CD4-positive, alpha-beta memory T cell (primary cell): ENCODE data around the gene HIPK4. TPM values are rescaled to one million over a fixed set of nuclear protein-coding genes. Genes with fewer than 3 reads are reported as not detected.

Experiments used
- CTCF ChIA-PET: fragments of 350-600 bp; sonication (Branson Sonifier 250); formaldehyde crosslinking; loops from one replicate; lab custom pipeline; 2021; ENCODE audit warnings: inconsistent platforms; ENCODE audit not compliant: partially characterized antibody; lab: Charles Lee
- POLR2A ChIA-PET: fragments of 350-600 bp; sonication (Branson Sonifier 250); formaldehyde crosslinking; loops from one replicate; lab custom pipeline; 2021; ENCODE audit not compliant: partially characterized antibody; lab: Charles Lee
- DNase-seq, 5 donors: peaks; one replicate each; pipeline versions ENCODE4 v3.0.0 to v3.0.0-alpha.2; 2020 to 2022; ENCODE audit warnings: mixed read lengths in 1 of 5
- H3K27ac ChIP-seq: one replicate; pipeline ENCODE4 v1.7.0; 2013; ENCODE audit warnings: low read depth, low read length
- H3K27me3 ChIP-seq: 2 replicates; pipeline ENCODE4 v1.7.0; 2013; ENCODE audit warnings: mild to moderate bottlenecking, low read length, moderate library complexity; ENCODE audit not compliant: insufficient read depth
- H3K36me3 ChIP-seq: 2 replicates; pipeline ENCODE4 v1.7.0; 2013; ENCODE audit warnings: mild to moderate bottlenecking, low read length, moderate library complexity; ENCODE audit not compliant: insufficient read depth
- H3K4me1 ChIP-seq: 2 replicates; pipeline ENCODE4 v1.7.0; 2013; ENCODE audit warnings: mild to moderate bottlenecking, low read length, moderate library complexity; ENCODE audit not compliant: insufficient read depth
- H3K4me3 ChIP-seq, 2 donors: one replicate each; pipeline ENCODE4 v1.7.0; 2013; ENCODE audit warnings: low read length in 2 of 2, mild to moderate bottlenecking in 1 of 2
- H3K9me3 ChIP-seq, 2 donors: one replicate each; pipeline ENCODE4 v1.7.0; 2013; ENCODE audit warnings: low read length in 2 of 2, control low read depth in 1 of 2; ENCODE audit not compliant: control insufficient read depth in 1 of 2
- H3K27ac Mint-ChIP-seq, 7 donors: one replicate each; pipeline ENCODE4 v1.8.0; 2020 to 2021; ENCODE audit warnings: mixed read lengths in 7 of 7, mild to moderate bottlenecking in 6 of 7, inconsistent platforms in 3 of 7, moderate library complexity in 3 of 7
- H3K27me3 Mint-ChIP-seq, 2 donors: one replicate each; pipeline ENCODE4 v1.8.0; 2020 to 2021; ENCODE audit warnings: mixed read lengths in 2 of 2
- H3K36me3 Mint-ChIP-seq, 2 donors: one replicate each; pipeline ENCODE4 v1.8.0; 2020 to 2021; ENCODE audit warnings: mixed read lengths in 2 of 2, inconsistent platforms in 1 of 2, mild to moderate bottlenecking in 1 of 2
- H3K4me1 Mint-ChIP-seq, 4 donors: one replicate each; pipeline ENCODE4 v1.8.0; 2020 to 2021; ENCODE audit warnings: mixed read lengths in 4 of 4, mild to moderate bottlenecking in 1 of 4
- H3K4me3 Mint-ChIP-seq, 8 donors: one replicate each; pipeline ENCODE4 v1.8.0; 2020 to 2021; ENCODE audit warnings: mixed read lengths in 8 of 8, mild to moderate bottlenecking in 7 of 8, moderate library complexity in 6 of 8, inconsistent platforms in 3 of 8
- H3K9me3 Mint-ChIP-seq, 8 donors: one replicate each; pipeline ENCODE4 v1.8.0; 2020 to 2021; ENCODE audit warnings: mixed read lengths in 8 of 8, mild to moderate bottlenecking in 5 of 8, inconsistent platforms in 3 of 8, moderate library complexity in 1 of 8
- intact Hi-C: fragments of 100-400 bp; cut with micrococcal nuclease; formaldehyde crosslinking; loops from one replicate; pipeline ENCODE4 v1.15.1; 2023
- polyA plus RNA-seq, 2 donors: library from polyadenylated mRNA; unstranded; fragments of 300-500 nt; fragmentation: Illumina TruSeq; gene quantifications; one replicate each; pipeline ENCODE4 v1.2.3, GENCODE V29; 2021
- total RNA-seq, 2 experiments: library from RNA; stranded (reverse); gene quantifications; one replicate each; pipeline ENCODE4 v1.2.3, GENCODE V29; 2021

The HIPK4 gene
- total and polyA plus RNA-seq, 4 experiments from 2014 or later = not detected

DNA sequence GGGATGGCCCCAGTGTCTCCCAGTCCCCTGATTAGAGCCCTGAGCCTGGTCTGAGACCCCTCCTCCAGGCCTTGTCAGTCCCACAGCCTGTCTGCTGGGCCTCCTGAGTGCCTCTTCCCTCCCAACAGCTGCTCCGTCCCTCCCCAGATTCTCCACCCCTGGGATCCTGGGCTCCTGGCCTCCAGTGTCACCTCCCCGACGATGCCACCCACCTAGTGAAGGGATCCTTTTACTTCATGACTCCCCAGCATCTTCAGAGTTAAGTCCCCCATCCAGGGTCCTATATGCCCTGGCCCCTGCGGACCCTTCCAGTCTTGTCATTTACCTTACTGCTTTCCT lies 27.6 kb upstream of the HIPK4 start:
- intact Hi-C loops = no loop called here
- peak overlapping the region in 3 of 7 donors; percentile 4 to 70 (median 49) for H3K27ac Mint-ChIP-seq
- H3K36me3 ChIP-seq = no peaks in the 10 kb centered on the region
- H3K36me3 Mint-ChIP-seq = peaks cover 0 to 5% of the 10 kb centered on the region in 2 donors
- H3K27ac ChIP-seq = no peak overlapping the region
- peaks cover 11 to 33% (median 26%) of the 10 kb centered on the region in 4 donors for H3K4me1 Mint-ChIP-seq
- no peaks in the 10 kb centered on the region for H3K9me3 Mint-ChIP-seq
- H3K4me1 ChIP-seq = peaks cover 21% of the 10 kb centered on the region
- ChIA-PET POLR2A (no interaction called here), CTCF (interaction anchor here (0.6 to 1.0 kb wide), 2 partner anchors 44 to 47 kb away, joined by 3 read pairs; no protein-coding TSS in a partner anchor)
- H3K27me3 Mint-ChIP-seq = no peaks in the 10 kb centered on the region
- H3K4me3 Mint-ChIP-seq = peak overlapping the region in 2 of 8 donors; percentile 23 to 73
- no peaks in the 10 kb centered on the region for H3K27me3 ChIP-seq
- DNase-seq = no peak
- no peak overlapping the region for H3K4me3 ChIP-seq
- no peaks in the 10 kb centered on the region for H3K9me3 ChIP-seq

DNA sequence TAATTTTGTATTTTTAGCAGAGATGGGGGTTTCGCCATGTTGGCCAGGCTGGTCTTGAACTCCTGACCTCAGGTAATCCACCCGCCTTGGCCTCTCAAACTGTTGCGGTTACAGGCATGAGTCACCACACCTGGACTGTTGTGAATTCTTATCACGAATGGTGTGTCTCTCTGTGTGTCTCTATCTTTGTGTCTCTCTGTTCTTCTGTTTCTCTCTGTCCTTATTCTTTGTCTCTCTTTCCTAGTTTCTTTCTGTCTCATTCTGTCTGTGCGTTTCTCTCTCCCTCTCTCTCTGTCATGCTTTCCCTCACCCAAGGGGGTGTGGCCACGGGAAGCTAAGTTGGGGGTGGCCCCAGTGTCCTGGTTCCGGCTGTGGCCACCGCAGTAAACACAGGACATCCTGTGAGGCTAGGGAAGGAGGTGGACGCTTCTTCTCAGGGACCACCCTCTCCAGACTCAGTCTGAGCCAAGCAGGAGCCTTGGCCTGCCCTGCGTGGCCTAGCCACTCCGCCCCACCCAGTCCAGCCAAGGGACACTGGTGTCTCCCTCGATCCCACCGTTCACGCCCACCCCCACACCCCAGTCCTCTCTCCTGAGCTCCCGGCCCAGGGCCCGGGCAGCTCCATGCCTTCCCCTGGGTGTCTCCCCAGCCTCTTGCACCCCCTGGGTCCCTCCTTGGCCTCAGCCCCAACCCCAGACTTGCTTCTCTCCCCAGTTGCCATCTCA lies 27.1 kb upstream of the HIPK4 start:
- intact Hi-C loops = no loop called here
- peaks cover 0 to 5% of the 10 kb centered on the region in 2 donors for H3K36me3 Mint-ChIP-seq
- H3K4me3 Mint-ChIP-seq = peak overlapping the region in 4 of 8 donors; percentile 12 to 73 (median 26)

DNA sequence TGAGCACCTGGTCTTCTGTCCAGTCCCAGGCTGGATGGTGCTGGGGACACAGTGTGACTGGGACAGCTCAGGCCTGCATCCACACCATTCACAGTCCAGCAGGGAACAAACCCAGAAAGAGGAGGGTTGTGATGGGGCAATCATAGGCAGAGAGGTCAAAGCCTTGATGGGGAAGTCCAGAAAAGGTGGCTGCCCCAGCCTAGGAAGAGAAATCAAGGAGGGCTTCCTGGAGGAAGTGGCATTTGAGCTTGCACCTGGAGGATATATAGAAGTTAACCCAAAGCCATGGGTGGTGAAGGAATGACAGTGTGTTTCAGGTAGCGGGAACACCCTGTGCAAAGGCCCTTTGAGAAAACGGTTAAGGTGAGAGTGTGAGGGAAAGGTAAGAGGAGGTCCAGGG lies 25.8 kb upstream of the HIPK4 start:
- ChIA-PET CTCF (interaction anchor here (0.6 to 1.1 kb wide), 2 partner anchors 9 to 10 kb away, joined by 3 read pairs; partner anchors contain the start of gene SERTAD1), POLR2A (interaction anchor here (1.4 kb wide), 1 partner anchor 27 kb away, joined by 3 read pairs; no protein-coding TSS in a partner anchor)
- no peak for DNase-seq
- Histone ChIP-seq H3K27ac (no peak overlapping the region), H3K9me3 (no peaks in the 10 kb centered on the region), H3K4me1 (peaks cover 8% of the 10 kb centered on the region), H3K4me3 (no peak overlapping the region), H3K27me3 (no peaks in the 10 kb centered on the region), H3K36me3 (no peaks in the 10 kb centered on the region)
- Mint-ChIP-seq H3K27me3 (no peaks in the 10 kb centered on the region), H3K36me3 (peaks cover 0 to 2% of the 10 kb centered on the region in 2 donors), H3K27ac (peak overlapping the region in 4 of 7 donors; percentile 17 to 84 (median 59)), H3K9me3 (no peaks in the 10 kb centered on the region), H3K4me3 (no peak overlapping the region), H3K4me1 (peaks cover 8 to 25% (median 19%) of the 10 kb centered on the region in 4 donors)
- intact Hi-C loops = no loop called here

More for the DNA sequence above, 27.1 kb upstream of the HIPK4 start:
- H3K9me3 ChIP-seq = no peaks in the 10 kb centered on the region
- Mint-ChIP-seq H3K4me1 (peaks cover 9 to 28% (median 22%) of the 10 kb centered on the region in 4 donors), H3K9me3 (no peaks in the 10 kb centered on the region), H3K27me3 (no peaks in the 10 kb centered on the region), H3K27ac (peak overlapping the region in 5 of 7 donors; percentile 14 to 85 (median 50))
- no peaks in the 10 kb centered on the region for H3K27me3 ChIP-seq
- POLR2A ChIA-PET = no interaction called here
- H3K4me3 ChIP-seq = no peak overlapping the region
- peaks cover 16% of the 10 kb centered on the region for H3K4me1 ChIP-seq
- CTCF ChIA-PET = interaction anchor here (1.0 to 1.1 kb wide), 3 partner anchors 9 to 48 kb away, joined by 3 read pairs; partner anchors contain the start of gene SERTAD1
- no peak for DNase-seq
- no peak overlapping the region for H3K27ac ChIP-seq
- H3K36me3 ChIP-seq = no peaks in the 10 kb centered on the region

DNA sequence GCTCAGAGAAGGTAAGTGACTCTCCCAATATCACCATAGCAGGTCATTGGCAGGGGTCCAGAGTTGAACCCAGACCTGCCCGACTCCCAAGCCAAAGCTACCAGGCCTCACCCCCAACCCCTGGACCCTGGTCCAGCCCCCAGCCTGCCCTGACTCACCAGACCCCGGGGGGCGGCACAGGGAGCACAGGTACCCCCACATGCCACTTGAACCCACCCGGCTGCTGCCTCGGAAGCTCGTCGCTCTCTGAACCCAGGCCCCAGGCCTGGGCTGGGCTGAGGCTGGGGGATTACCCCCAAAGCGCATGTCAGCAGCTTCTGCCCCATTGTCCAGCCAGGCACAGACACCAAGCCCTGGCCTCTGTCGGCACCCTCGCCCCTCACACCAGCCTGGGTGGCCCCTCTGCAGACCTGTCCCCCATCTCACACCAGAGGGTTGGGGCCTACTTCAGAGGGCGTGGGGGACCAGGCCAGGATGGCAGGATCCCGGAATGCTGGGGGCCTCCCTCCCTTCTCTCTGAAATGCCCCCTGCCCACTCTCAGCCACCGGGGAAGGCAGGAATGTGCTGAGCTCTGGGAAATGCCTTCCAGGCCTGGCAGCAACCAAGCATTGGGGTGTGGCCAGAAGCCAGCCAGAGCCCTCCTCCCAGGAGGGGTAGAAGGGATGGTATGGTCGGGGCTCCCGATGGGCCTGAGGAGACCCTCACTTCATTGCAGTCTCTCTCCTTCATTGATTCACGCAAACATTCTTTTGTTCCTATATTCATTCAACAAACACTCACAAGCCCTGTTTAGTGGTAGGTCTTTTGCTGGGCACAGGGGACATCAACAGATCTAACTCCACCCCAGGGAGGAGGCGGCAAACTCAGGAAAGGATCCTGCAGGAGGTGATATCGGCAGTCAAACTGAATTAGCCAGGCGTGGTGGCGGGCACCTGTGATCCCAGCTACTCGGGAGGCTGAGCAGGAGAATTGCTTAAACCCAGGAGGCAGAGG lies 24.9 kb upstream of the HIPK4 start:
- H3K27ac Mint-ChIP-seq = peak overlapping the region in 1 of 7 donors; percentile 48
- Histone ChIP-seq H3K4me3 (no peak overlapping the region), H3K4me1 (peaks cover 8% of the 10 kb centered on the region), H3K36me3 (no peaks in the 10 kb centered on the region), H3K27ac (no peak overlapping the region), H3K27me3 (no peaks in the 10 kb centered on the region), H3K9me3 (no peaks in the 10 kb centered on the region)
- peaks cover 0 to 2% of the 10 kb centered on the region in 2 donors for H3K36me3 Mint-ChIP-seq
- peaks cover 7 to 23% (median 18%) of the 10 kb centered on the region in 4 donors for H3K4me1 Mint-ChIP-seq
- no peaks in the 10 kb centered on the region for H3K27me3 Mint-ChIP-seq
- intact Hi-C loops = no loop called here
- no peaks in the 10 kb centered on the region for H3K9me3 Mint-ChIP-seq
- CTCF ChIA-PET = interaction anchor here (0.6 kb wide), 1 partner anchor 8 kb away, joined by 3 read pairs; no protein-coding TSS in a partner anchor
- no peak overlapping the region for H3K4me3 Mint-ChIP-seq
- POLR2A ChIA-PET = interaction anchor here (0.6 to 1.4 kb wide), 2 partner anchors 28 to 947 kb away, joined by 3 read pairs; no protein-coding TSS in a partner anchor
- DNase-seq = no peak

DNA sequence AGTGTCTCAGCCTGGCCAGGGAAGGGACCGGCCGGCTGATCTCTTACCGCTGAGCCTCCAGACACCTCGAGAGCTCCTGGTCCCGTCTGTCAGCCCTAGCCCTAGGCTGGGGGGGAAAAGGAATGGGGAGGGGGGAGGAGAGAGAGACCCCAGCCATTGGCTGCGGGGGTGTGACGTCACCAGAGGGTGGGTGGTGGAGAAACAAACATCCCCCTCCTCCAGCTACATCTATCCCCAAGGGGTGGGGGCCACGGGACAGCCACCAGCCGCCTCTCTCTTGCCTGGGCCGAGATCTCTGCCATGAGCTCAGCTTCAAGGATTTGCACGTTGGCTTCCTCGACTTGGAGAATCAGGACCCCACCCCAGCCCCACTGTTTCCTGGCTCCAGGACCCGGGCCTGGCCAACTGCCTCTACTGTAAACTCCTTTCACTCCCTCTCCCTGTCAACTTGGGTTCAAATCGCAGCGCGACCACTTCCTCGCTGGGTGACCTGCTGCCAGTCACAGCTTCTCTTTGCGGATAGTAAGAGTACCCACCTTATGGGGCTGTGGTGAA lies 23.4 kb upstream of the HIPK4 start, which contains the start of gene PRX:
Gene PRX (minus strand): TSS at position 88 of the 555 bp plus-strand sequence. CDS start 5,446 bp downstream, outside the sequence.
- POLR2A ChIA-PET = interaction anchor here (1.0 to 2.1 kb wide), 2 partner anchors 10 to 13 kb away, joined by 4 to 6 read pairs; partner anchors contain the start of gene SERTAD1
- Mint-ChIP-seq H3K9me3 (no peaks in the 10 kb centered on the region), H3K4me3 (no peak within 1 kb of the TSS), H3K4me1 (peaks cover 4 to 19% (median 13%) of the 10 kb centered on the region in 4 donors), H3K27ac (no peak within 1 kb of the TSS), H3K27me3 (no peaks in the 10 kb centered on the region), H3K36me3 (no peaks in the 10 kb centered on the region)
- peaks cover 9% of the 10 kb centered on the region for H3K4me1 ChIP-seq
- no peaks in the 10 kb centered on the region for H3K36me3 ChIP-seq
- intact Hi-C loops = no loop called here
- DNase-seq = no peak
- H3K4me3 ChIP-seq = no peak within 1 kb of the TSS
- CTCF ChIA-PET = no interaction called here
- no peaks in the 10 kb centered on the region for H3K9me3 ChIP-seq
- H3K27me3 ChIP-seq = no peaks in the 10 kb centered on the region
- no peak within 1 kb of the TSS for H3K27ac ChIP-seq

DNA sequence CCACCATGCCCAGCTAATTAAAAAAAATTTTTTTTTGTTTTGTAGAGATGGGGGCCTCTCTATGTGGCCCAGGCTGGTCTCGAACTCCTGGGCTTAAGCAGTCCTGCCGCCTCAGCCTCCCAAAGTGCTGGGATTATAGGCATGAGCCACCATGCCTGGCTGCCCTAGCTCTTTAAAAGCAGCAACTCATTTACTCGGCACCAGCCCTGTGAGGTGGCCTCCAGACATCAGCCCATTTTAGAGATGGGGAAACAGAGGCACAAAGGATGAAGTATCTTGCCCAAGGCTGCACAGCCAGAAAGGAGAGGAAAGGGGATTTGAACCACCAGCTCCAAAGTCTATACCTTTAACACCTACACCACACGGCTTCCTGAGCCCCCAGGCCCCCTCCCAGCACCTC lies 22.9 kb upstream of the HIPK4 start:
- H3K4me1 Mint-ChIP-seq = peaks cover 4 to 23% (median 15%) of the 10 kb centered on the region in 4 donors
- ChIA-PET POLR2A (interaction anchor here (0.7 to 2.1 kb wide), 7 partner anchors 8 to 53 kb away, joined by 3 to 6 read pairs (median 4); partner anchors contain the start of genes BLVRB, SERTAD1 and SERTAD3), CTCF (interaction anchor here (0.9 kb wide), 1 partner anchor 8 kb away, joined by 3 read pairs; no protein-coding TSS in a partner anchor)
- H3K4me3 Mint-ChIP-seq = no peak overlapping the region
- Histone ChIP-seq H3K36me3 (no peaks in the 10 kb centered on the region), H3K4me1 (peaks cover 14% of the 10 kb centered on the region), H3K9me3 (no peaks in the 10 kb centered on the region), H3K27ac (no peak overlapping the region), H3K4me3 (no peak overlapping the region), H3K27me3 (no peaks in the 10 kb centered on the region)
- no peaks in the 10 kb centered on the region for H3K36me3 Mint-ChIP-seq
- intact Hi-C loops = no loop called here
- no peak overlapping the region for H3K27ac Mint-ChIP-seq
- H3K27me3 Mint-ChIP-seq = no peaks in the 10 kb centered on the region
- H3K9me3 Mint-ChIP-seq = no peaks in the 10 kb centered on the region
- DNase-seq = no peak
